ENCODE results near the gene CD44. TPM values are rescaled to one million over a fixed set of nuclear protein-coding genes. Genes with fewer than 3 reads are reported as not detected.

CD44 gene
- polyA plus RNA-seq, 2 of the 4 experiments (the other 2 are of a cell fraction) = 309 to 585 TPM

DNA sequence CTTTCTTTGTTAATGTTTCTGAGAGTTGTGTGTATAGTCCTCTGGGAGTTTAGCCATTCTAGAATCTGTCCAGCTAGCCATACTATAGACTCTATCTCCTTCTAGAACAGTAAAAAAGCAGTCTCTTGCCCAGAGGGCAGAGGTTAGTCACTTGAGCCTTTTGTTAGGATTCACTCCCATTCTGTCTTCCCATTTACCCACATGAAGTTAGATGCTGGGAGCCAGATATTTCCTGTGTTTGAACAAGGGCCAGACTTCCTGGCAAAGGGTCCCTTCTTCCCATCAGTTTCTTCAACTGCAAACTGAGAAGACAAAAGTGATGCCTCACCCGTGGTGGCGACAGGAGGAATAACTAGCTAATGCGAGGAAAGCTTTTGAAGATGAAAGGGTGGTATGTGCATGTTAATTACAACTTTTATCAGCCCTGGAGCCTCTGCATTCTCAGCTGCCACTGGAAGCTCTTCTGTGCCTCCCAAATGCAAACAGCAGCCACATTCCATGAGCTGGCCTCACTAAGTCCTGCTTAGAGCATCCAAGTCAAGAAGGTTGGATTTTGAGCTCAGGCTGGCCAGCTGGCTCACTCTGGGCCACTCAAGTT is 12.8 kb downstream of the CD44 start:
- TF ChIP-seq JUNB (IDR thresholded peaks at IDR 0.05) (no peak), FOSB (CRISPR knock-in tag; IDR thresholded peaks at IDR 0.05) (no peak), MAFK (IDR thresholded peaks at IDR 0.05; ENCODE audit: partially characterized antibody) (no peak), E2F6 (IDR thresholded peaks at IDR 0.05; ENCODE audit: borderline replicate concordance, low read depth) (no peak), POLR2AphosphoS2 (conservative IDR thresholded peaks at IDR 0.05; ENCODE audit: low read length) (no peak), NFE2L2 (conservative IDR thresholded peaks at IDR 0.05; ENCODE audit: low read length) (no peak), HOXB5 (CRISPR knock-in tag; IDR thresholded peaks at IDR 0.05) (no peak)
- FAIRE-seq (no peak), DNase-seq (ENCODE audit: low read depth in 1 of 2, low spot score in 1 of 2) (no peak), ATAC-seq (peak in 1 of 2 experiments; percentile 19; a peak in 3 of 6 replicates)
- H3K4me1 ChIP-seq = peaks cover 44% of the 10 kb centered on the region
- 73% methylated on average over 3 of the region's 3 CpGs for WGBS (ENCODE audit: missing lambda C conversion rate)
- H3K9me3 ChIP-seq = no peaks in the 10 kb centered on the region
- peak overlapping the region; percentile 20 to 44; a peak in 3 of 6 replicates for H3K27ac ChIP-seq
- H3K4me3 ChIP-seq = no peak overlapping the region
- CTCF ChIA-PET = interaction anchor here (1.3 to 3.1 kb wide), 2 partner anchors 12 to 26 kb away, joined by 3 to 17 read pairs; no protein-coding TSS in a partner anchor
- POLR2A ChIA-PET = no interaction called here
- H3K4me2 ChIP-seq = peak overlapping the region; percentile 41

GRCh38 chr11:35152575-35152974 is 13.6 kb downstream of the CD44 start:
- no peak overlapping the region for H3K4me2 ChIP-seq
- DNase-seq (ENCODE audit: low read depth in 1 of 2, low spot score in 1 of 2) (no peak), FAIRE-seq (no peak), ATAC-seq (no peak; a peak in 1 of 6 replicates)
- H3K9me3 ChIP-seq = no peaks in the 10 kb centered on the region
- TF ChIP-seq JUNB (IDR thresholded peaks at IDR 0.05) = no peak
- CTCF ChIA-PET = interaction anchor here (1.3 to 3.1 kb wide), 2 partner anchors 11 to 25 kb away, joined by 3 to 17 read pairs; no protein-coding TSS in a partner anchor
- peaks cover 44% of the 10 kb centered on the region for H3K4me1 ChIP-seq
- no peak overlapping the region for H3K4me3 ChIP-seq
- 0 out of 6 replicates have a peak overlapping the region, but pooled peaks of 1 of the 2 experiments have one; percentile 3 for H3K27ac ChIP-seq
- POLR2A ChIA-PET = no interaction called here
- WGBS (ENCODE audit: missing lambda C conversion rate) = 96% methylated on average over 3 of the region's 3 CpGs

- no peak for FAIRE-seq
- DNase-seq (ENCODE audit: low read depth in 1 of 2, low spot score in 1 of 2) = no peak
- CTCF ChIA-PET = interaction anchor here (3.1 kb wide), 1 partner anchor 11 kb away, joined by 17 read pairs; no protein-coding TSS in a partner anchor
- ATAC-seq = no peak
- H3K4me3 ChIP-seq = no peak overlapping the region
- no peak for TF ChIP-seq ZSCAN20 (CRISPR knock-in tag; IDR thresholded peaks at IDR 0.05)
- TF ChIP-seq CBX8 (IDR thresholded peaks at IDR 0.05) = no peak
- no peak for TF ChIP-seq KDM1A (IDR thresholded peaks at IDR 0.05; ENCODE audit: low read depth)
- no peak for TF ChIP-seq PBX3 (IDR thresholded peaks at IDR 0.05)
- no peak for TF ChIP-seq ZNF302 (CRISPR knock-in tag; IDR thresholded peaks at IDR 0.05)
- no peak for TF ChIP-seq RCOR1 (IDR thresholded peaks at IDR 0.05; ENCODE audit: low read depth, low read length)
- no peak for TF ChIP-seq CHD2 (IDR thresholded peaks at IDR 0.05; ENCODE audit: low read length, partially characterized antibody)
- TF ChIP-seq HDAC2 (IDR thresholded peaks at IDR 0.05) = no peak
- no peak for TF ChIP-seq NFE2L2 (conservative IDR thresholded peaks at IDR 0.05; ENCODE audit: low read length)
- no peak for TF ChIP-seq CHD4 (IDR thresholded peaks at IDR 0.05; ENCODE audit: borderline replicate concordance)
- TF ChIP-seq ZC3H11A (IDR thresholded peaks at IDR 0.05) = no peak
- no peak for TF ChIP-seq EHMT2 (IDR thresholded peaks at IDR 0.05; ENCODE audit: low read depth)
- no peak for TF ChIP-seq CEBPB (IDR thresholded peaks at IDR 0.05)
- no peak for TF ChIP-seq CBX2 (IDR thresholded peaks at IDR 0.05; ENCODE audit: borderline replicate concordance, low read depth)
- no peak for TF ChIP-seq TP53 (CRISPR knock-in tag; IDR thresholded peaks at IDR 0.05)
- TF ChIP-seq RNF2 (IDR thresholded peaks at IDR 0.05; ENCODE audit: borderline replicate concordance, low read depth) = no peak
- TF ChIP-seq MYC (IDR thresholded peaks at IDR 0.05; ENCODE audit: borderline replicate concordance, low read length) = no peak
- TF ChIP-seq, protein P1, sequence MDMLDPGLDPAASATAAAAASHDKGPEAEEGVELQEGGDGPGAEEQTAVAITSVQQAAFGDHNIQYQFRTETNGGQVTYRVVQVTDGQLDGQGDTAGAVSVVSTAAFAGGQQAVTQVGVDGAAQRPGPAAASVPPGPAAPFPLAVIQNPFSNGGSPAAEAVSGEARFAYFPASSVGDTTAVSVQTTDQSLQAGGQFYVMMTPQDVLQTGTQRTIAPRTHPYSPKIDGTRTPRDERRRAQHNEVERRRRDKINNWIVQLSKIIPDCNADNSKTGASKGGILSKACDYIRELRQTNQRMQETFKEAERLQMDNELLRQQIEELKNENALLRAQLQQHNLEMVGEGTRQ (IDR thresholded peaks at IDR 0.05) = no peak
- no peak for TF ChIP-seq SREBF2 (IDR thresholded peaks at IDR 0.05)
- no peak for TF ChIP-seq SMC3 (IDR thresholded peaks at IDR 0.05)
- 93% methylated on average over 2 of the region's 2 CpGs for WGBS (ENCODE audit: missing lambda C conversion rate)
- H3K27ac ChIP-seq = no peak overlapping the region
- H3K4me2 ChIP-seq = no peak overlapping the region
- H3K4me1 ChIP-seq = peaks cover 51% of the 10 kb centered on the region
- H3K9me3 ChIP-seq = no peaks in the 10 kb centered on the region
- POLR2A ChIA-PET = no interaction called here
Observed at GRCh38 chr11:35153280-35153679, 14.3 kb downstream of the CD44 start.

All from A549 (cell line).